ENCODE results near the gene LAMA3.

- TF ChIP-seq, protein P1, sequence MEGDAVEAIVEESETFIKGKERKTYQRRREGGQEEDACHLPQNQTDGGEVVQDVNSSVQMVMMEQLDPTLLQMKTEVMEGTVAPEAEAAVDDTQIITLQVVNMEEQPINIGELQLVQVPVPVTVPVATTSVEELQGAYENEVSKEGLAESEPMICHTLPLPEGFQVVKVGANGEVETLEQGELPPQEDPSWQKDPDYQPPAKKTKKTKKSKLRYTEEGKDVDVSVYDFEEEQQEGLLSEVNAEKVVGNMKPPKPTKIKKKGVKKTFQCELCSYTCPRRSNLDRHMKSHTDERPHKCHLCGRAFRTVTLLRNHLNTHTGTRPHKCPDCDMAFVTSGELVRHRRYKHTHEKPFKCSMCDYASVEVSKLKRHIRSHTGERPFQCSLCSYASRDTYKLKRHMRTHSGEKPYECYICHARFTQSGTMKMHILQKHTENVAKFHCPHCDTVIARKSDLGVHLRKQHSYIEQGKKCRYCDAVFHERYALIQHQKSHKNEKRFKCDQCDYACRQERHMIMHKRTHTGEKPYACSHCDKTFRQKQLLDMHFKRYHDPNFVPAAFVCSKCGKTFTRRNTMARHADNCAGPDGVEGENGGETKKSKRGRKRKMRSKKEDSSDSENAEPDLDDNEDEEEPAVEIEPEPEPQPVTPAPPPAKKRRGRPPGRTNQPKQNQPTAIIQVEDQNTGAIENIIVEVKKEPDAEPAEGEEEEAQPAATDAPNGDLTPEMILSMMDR (IDR thresholded peaks at IDR 0.05): no peak
- TF ChIP-seq POLR2A (IDR thresholded peaks at IDR 0.05): no peak
Measured at GRCh38 chr18:23702606-23703005, 13.4 kb downstream of the LAMA3 start.
